HG02938 (cell line): Measurements from ENCODE around the gene NCKAP5.
"Not testable (repeated sequence)": the region's sequence is repeated elsewhere in the genome, so short reads cannot be mapped to it uniquely, and the experiment has no call there.

Experiments
- ATAC-seq: cut with Tn5 transposase; IDR thresholded peaks from one replicate; pipeline ENCODE4 v1.9.1; 2021; ENCODE audit warnings: mild to moderate bottlenecking, moderate library complexity; ENCODE audit not compliant: unreplicated experiment

Gene NCKAP5

DNA sequence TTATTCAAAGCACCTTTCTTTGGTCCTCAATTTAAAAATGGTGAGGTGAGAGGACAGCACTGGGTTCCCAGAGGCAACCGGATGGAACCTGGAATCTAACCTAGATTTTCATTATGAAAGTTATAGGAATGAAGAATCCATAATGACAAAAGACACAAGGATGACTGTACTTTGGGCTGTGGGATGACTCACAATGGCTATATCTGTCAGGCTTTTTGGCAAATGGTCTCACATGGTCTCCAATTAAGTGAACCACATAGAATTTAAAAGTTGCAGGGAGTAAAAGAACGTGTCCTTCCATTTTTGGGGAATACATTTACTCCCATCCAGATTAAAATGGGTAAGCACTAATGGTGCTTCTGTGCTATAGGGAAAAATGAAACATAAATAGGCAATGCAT lies 866.5 kb downstream of the NCKAP5 start:
- no peak for ATAC-seq

DNA sequence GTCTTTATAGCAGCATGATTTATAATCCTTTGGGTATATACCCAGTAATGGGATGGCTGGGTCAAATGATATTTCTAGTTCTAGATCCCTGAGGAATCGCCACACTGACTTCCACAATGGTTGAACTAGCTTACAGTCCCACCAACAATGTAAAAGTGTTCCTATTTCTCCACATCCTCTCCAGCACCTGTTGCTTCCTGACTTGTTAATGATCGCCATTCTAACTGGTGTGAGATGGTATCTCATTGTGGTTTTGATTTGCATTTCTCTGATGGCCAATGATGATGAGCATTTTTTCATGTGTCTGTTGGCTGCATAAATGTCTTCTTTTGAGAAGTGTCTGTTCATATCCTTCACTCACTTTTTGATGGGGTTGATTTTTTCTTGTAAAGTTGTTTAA lies 868.5 kb downstream of the NCKAP5 start:
- not testable (repeated sequence) for ATAC-seq

DNA sequence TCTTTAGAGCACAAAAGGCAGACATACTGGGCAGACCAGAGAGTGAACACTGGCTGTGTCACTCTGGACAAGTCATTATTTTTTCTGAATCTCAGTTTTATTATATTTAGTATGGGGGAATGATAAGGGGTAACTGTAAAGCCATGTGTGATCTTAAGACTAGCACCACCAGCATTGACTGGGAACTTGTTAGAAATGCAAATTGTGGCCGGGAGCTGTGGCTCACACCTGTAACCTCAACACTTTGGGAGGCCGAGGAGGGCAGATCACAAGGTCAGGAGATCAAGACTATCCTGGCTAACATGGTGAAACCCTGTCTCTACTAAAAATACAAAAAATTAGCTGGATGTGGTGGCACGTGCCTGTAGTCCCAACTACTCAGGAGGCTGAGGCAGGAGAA lies 869.9 kb downstream of the NCKAP5 start:
- ATAC-seq, result not testable (repeated sequence)

DNA sequence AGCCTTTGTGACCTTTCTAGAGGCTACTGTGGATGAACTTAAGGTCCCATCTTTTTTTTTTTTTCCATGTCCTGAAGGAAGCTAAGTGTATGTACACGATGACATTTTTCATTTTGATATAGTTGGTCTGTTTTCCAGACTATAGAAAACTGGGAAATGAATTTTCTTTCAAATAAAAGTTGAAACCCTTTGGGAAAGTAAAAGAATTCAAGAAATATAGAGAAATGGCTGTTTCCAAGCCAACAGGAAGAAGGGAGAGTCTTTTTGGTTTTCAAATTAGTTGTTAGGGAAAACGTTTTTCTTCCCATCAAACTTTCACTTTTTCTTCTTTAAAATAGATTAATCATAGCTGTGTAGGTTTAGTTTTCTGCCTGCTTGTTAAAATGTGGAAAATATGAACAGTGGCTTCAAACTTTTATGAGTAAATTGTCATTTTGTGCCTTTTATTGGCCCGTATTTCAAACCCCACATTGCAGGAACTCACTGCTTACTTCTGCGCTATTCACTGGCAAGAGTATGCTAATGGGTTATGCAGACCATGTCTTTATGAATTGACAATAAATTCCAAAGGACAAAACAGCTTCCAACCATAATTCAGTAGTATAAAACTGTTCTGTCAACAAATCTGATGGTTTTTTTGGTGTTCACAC lies 870.6 kb downstream of the NCKAP5 start:
- ATAC-seq, result no peak

DNA sequence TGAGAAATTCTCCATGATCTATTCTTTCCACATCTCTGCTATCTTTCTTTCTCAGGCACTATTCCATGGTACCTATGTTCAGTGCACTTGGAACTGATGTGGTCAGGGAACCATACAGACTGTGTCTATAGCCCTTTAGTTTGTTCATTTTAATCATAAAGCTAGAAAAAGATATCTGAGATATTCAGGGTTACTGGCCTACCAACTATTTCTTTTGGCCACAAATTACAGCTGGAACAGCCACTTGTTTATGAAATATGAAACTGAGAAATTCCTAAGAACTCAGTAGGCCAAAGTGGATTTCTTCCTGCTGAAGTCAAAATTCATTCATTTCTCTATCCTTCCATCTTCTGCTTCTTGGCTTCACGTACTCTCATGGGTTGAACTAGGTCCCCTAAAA lies 875.4 kb downstream of the NCKAP5 start:
- ATAC-seq, result no peak

DNA sequence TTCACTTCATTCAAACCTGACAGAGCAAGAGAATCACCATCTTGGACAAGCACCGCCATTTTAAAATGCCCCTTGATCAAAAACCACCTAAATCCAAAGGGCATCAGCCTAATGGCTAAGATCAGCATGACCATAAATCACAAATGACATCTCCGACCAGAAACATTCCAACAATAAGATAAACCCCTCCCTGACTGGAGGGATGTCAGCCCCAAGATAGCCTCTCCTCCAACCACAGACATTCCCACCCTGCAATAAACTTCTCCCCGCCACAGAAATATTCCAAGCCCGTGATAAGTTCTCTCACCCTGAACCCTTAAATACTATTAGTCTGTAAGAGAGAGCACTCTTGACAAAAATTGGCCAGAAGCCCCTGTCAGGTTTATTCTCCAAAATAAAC lies 876.7 kb downstream of the NCKAP5 start:
- ATAC-seq, result no peak

DNA sequence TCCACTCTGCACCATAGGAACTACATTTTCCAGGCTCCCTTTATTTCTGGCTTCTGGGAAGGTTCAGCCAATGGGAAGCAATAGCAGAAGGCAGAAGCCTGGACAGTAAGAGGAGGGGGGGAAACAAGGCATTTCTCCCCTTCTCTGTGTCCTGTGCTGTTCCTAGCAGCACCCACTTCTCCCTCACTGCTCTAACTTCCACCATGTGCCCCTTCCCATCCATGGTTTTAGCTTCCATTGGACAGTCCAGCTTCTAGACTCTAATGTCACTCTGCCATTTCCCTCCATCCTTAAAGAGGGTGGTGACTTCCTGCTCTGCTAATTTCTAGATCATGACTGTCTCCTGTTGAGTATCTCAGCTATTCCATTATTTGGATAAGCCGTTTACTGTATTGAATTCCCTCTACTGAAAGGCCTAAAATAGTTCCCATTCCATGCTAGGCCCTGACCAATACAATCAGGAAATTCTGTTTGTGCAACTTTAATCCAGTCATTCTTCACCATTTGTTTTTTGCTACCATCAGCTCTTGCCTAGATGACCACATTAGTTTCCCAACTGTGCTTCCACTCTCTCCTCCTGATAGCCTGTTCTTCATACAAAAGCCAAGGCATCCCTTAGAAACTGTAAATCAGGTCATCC lies 877.5 kb downstream of the NCKAP5 start:
- no peak for ATAC-seq

DNA sequence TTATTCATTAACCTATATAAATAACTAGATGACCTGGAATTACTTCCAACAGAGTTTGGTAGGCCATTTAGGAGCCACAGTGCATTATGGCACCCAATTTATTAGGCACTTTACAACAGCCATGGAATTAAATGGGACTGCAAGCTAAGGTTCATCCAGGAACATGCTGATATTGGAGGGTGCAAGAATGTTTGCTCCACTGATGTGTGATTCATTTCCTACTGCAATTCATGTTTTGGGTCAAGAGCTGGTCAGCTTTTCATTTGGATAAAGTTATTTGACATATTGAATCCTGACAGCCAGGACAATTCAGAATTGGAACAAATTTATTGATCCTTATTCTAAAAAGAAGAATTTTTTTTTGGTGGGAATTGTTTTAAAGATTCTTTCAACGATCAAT lies 886.5 kb downstream of the NCKAP5 start:
- no peak for ATAC-seq

DNA sequence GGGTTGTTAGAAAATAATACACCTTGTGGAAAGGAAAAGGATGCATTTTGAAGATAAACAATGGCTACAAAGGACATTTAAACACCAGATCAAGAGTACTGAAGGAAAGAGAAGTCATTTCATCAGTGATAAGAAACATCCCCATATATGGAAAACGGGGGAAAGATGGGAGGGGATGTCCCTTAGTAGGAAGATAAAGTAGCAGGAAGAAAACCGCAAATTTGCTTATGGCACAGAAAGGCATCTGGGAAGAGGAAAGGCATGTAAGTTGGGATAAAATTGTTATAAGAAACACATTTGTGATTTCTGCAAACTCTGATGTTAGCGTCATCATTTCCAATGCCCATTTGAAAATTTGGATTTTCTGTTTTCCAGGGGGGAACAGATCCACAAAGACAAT lies 887.7 kb downstream of the NCKAP5 start:
- ATAC-seq, result no peak

DNA sequence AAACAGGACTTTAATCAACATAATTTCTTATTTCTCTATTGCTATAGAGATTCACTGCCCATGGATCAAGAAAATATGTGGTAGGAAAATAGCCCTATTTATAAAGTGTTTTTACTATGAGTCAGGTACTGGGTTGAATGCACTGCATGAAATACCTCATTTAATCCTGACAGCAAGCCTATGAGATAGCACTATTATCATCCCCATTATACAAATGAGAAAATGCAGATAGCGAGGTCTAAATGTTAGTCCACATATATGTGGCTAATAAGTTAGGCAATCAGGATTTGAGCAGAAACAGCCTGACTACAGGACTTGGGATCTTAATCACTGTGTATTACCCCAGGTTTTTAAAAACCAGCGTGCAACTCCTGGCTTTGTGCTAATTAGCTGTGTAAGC lies 889.8 kb downstream of the NCKAP5 start:
- no peak for ATAC-seq

DNA sequence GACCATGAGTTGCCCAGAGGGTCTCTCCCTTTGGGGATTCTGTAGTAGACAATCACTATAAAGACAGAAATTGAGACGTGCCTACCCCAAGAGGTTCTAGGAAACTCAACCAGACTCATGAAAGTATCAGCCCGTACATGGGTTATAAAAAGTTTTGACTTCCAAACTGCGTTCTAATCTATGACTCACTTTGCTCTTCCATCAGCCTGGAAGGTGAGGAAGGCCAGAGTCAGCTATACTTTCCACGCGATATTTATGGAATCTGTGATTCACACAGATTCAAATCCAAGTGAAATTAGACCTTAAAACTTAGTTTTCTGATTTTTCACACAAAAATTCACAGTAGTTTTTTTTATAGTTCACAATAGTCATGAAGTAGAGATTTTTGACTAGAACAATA lies 890.6 kb downstream of the NCKAP5 start:
- no peak for ATAC-seq

DNA sequence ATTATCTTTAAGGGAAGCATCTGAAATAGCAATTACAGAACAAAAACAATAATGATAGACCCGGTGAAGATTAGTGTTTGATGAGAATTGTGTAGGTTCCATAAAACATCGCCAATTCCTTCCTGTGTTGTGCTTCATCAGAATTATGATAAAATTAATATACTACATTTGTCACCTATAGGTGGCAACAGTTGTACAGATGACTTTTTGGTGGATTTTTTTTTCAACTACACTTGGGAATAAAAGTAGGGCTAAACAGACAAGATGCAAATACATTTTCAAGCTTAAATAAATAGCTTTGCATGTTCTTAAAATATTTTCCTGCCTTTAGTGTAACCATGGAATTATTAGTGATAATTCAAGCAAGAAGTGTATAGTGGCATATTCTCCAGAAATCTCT lies 891.3 kb downstream of the NCKAP5 start:
- ATAC-seq, result no peak

DNA sequence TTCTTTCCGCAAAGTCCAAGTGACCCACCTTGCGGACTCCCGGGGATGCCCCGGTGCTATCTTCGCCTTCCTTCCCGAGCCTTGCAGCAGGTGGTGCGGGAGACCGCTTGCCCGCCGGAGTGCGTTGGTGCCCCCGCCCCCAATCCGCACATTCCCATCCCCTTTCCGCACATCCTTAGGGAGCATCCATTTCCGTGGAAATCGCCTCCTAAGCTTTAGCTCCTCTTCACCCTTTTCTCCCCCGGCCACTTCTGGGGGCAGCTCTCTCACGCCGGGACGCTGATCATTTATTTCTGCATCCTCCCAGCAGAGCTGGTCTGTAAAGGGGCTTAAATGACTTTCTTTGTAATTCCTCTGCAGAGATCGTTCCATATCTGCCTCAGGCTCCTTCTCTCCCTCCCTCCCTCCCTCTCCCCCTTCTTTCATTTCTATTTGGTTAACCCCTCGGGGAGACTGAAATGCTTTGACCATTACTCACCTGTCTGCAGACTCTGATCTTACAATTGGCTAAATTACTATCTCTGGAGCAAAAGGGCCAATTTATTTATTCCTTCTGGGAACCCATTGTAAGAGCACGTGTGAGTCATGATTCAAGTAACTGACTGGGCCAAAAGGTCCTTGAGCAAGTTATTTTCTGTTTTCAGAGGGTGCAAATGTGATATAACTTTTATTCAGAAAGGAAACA lies 897.0 kb downstream of the NCKAP5 start:
- ATAC-seq, result no peak

DNA sequence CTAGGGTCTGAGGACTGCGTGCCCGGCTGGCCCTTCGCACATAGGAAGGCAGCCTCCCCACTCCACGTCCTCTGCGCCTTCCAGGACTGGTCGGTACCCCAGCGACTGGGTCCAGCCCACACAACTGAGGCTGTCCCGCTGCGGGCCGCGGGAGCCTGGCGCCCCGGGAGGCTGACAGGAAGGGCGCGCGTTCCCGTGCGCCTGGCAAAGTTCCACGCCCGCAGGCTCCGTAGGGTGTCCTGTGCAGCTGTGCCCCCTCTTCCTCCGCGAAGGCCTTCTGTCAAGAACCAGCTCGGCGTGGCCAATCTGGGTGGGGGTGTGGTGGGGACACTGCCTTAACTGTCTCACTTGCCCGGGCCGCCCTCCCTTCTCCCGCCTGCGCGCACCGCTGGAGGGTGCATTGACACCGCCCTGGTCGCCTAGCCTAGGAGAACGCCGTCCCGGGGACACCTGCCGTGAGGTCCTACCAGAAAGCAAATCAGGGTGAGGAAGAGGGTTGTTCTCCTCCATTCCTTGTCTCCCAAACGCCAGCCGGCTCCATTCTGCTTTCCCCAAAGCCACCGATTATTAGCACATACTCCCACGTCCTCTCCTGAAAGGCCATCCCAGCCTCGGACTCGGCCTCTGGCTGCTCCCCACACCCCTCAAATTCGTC lies 897.6 kb downstream of the NCKAP5 start:
- no peak for ATAC-seq

DNA sequence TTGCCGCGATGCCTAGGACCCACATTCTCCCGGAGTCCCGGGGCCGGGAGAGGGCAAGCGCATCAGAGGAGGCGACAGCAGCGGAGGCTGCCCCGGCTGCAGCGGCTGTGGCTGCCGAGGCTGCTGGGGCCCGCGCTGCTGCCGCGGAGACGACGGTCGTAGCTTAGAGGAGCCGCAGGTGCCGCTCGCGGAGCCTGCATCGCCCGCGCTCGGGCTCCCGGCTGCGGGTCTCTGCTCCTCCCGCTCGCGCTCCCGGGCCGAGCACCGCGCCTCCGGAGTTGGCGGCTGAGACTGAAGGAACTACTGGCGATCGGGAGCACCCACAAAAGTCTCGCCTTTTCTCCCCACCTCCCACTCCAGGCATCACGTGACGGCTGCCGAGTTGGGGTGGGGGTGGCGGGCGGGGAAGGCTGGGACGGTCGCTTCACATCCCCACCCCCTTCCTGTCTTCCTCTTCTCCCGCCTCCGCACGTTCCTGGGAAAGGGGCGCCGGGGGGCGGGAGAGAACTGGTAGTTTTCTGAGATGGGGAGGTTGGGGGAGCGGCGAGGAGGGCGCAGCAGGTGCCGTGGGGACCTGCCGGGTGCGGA lies 898.3 kb downstream of the NCKAP5 start, which contains the start of gene LYPD1:
TSS of gene LYPD1 (minus strand) at position 298 of the 588 bp plus-strand sequence. CDS start at position 25, 273 bp downstream.
- no peak for ATAC-seq

DNA sequence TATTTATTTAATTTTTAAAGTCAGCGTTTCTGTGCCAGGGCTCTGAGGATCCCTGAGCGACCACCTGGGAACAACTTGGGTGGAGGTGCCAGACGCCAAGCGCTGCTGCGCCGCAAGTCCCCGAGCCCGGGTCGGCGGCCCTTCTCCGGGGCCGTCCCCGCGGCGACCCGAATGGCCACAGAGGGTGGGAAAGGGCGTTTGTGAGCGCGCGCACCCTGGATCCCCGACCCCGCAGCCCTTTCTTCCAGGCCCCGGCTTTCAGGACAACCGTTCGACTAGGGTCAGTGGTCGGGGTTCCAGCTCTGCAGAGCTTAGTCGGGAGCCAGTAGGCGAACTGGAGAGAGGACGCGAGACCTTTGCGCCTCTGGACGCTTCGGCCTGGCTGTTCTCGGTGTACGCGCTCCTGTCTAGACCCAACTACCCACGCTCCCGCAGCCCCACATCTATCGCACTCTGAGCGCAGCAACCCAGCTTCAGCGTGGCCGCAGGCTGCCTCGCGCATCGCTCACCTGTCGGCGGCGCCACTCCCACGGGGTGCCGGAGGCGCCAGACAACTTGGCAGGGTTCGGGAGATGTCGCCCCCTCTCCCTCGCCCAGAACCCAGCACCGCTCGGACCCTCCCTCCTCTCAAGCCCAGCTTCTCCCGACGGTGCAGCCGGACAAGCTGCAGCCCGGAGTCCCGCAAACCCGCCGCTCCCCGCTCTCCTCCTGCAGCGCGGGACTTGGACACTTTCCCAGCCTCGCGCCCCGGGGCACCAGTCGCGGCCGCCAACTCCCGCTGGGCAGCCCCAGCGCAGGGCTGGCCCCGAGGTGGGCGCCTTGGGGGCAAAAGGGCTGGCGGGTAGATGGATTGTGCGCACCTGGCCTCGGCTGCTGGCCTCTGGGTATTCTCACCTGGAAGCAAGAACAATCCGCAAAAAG lies 899.0 kb downstream of the NCKAP5 start:
- ATAC-seq, result no peak

DNA sequence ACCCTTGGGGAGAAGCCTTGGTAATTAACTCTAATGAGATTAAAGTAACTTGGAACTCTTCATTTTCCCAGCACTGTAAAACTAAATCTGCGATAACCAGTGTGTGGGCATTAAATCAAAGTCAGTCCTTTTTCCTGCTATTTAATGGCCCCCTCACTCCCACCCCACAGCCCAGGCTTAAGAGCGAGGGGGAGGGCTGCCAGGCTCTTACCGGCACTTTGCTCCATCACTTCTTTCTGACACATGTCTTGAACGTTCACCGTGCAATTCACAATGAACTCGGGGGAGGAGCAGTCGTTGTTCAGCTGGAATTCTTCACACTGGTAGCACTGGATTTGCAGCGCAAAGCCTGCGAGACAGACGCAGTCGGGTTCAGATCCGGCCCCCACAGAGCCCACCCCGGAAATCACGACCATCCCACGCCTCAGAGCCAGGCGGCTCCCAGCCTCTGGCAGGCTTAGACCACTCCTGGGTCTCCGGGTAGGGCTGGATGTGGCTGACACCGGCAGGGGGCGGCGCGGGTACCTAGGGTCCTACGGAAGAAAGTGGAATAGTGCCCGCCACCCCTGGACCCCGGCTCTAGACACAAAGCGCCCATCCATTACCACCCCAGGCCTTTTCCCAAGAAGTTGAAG lies 900.0 kb downstream of the NCKAP5 start:
- ATAC-seq, result no peak

DNA sequence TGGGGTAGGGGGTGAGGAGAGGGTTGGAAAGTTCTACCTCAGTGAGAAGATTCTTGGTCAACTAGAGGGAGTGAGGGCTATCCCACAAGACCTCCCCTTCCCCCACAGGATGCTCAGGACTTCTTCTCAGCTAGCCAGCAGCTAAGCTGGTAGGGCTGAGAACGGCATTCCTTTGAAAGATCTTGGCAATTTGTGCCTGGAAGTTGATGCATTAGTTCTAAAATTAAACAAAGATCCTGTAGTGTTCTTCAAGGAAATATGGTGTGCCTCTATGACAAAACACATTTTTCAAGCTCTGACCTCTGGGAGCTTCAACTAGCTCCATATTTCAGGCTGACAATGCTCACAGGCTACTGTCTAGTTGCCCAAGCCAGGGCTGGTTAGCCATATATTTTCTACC lies 900.6 kb downstream of the NCKAP5 start:
- ATAC-seq, result no peak

DNA sequence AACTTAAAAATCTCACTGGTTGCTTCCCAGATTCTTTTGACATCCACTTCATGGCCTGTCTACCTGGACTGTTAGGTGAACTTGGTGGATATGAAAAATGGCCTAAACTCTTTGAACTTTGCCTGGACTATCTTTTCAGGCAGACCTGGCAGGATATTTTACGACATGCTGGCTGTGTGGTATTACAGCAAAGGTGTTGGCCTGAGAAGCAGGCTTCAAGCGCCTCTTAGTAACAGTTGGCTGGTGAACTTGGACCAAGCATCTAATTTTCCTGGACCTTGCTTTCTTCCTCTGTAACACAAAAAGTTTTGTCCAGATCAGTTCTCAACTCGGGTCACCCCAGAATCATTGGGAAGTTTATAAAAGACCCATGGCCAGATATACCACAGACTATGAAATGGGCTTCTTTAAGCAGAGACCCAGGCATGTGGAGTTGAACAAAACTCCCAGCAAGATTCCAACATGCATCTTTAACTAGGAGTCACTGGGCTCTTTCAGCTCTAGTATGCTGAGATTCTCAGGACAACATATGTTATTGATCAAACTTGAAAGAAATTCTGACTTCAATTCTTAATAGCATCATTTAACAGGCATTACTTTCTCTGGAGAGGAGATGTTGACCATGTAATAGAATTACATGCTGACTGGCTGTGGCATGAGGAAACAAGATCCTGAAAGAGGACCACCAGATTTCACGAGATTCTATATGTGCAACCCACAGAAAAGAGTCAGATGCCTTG lies 902.7 kb downstream of the NCKAP5 start:
- ATAC-seq, result no peak
